Immature natural killer cell (primary cell): ENCODE measurements around the gene TUSC1. TPM values are rescaled to one million over a fixed set of nuclear protein-coding genes. Genes with fewer than 3 reads are reported as not detected.
"Not testable (repeated sequence)": the region's sequence is repeated elsewhere in the genome, so short reads cannot be mapped to it uniquely, and the experiment has no call there.

Experiments used
- DNase-seq, 3 donors: peaks; one replicate each; pipeline ENCODE4 v3.0.0; 2022; ENCODE audit warnings: mixed read lengths in 1 of 3
- H3K27ac Mint-ChIP-seq, 6 donors: one replicate each; pipeline ENCODE4 v1.8.0; 2020; ENCODE audit warnings: mixed read lengths in 6 of 6, mild to moderate bottlenecking in 5 of 6, inconsistent platforms in 4 of 6, moderate library complexity in 3 of 6
- H3K27me3 Mint-ChIP-seq, 3 donors: one replicate each; pipeline ENCODE4 v1.8.0; 2020 to 2021; ENCODE audit warnings: low read depth in 3 of 3, mild to moderate bottlenecking in 3 of 3, mixed read lengths in 3 of 3, moderate library complexity in 3 of 3, inconsistent platforms in 1 of 3
- H3K36me3 Mint-ChIP-seq, 3 donors: one replicate each; pipeline ENCODE4 v1.8.0; 2020; ENCODE audit warnings: mixed read lengths in 3 of 3, inconsistent platforms in 2 of 3, mild to moderate bottlenecking in 2 of 3
- H3K4me1 Mint-ChIP-seq, 2 donors: one replicate each; pipeline ENCODE4 v1.8.0; 2020; ENCODE audit warnings: inconsistent platforms in 2 of 2, mild to moderate bottlenecking in 2 of 2, mixed read lengths in 2 of 2, moderate library complexity in 1 of 2
- H3K4me3 Mint-ChIP-seq, 5 donors: one replicate each; pipeline ENCODE4 v1.8.0; 2020; ENCODE audit warnings: mild to moderate bottlenecking in 5 of 5, mixed read lengths in 5 of 5, inconsistent platforms in 3 of 5, moderate library complexity in 3 of 5
- H3K9me3 Mint-ChIP-seq, 6 donors: one replicate each; pipeline ENCODE4 v1.8.0; 2020; ENCODE audit warnings: mild to moderate bottlenecking in 6 of 6, mixed read lengths in 6 of 6, inconsistent platforms in 4 of 6, moderate library complexity in 3 of 6
- polyA plus RNA-seq, 3 donors: library from polyadenylated mRNA; unstranded; fragments of 300-500 nt; fragmentation: Illumina TruSeq; gene quantifications; one replicate each; pipeline ENCODE4 v1.2.3, GENCODE V29; 2021

TUSC1 gene
- polyA plus RNA-seq, result 1 to 10 TPM in 2 of 3 donors, under 1 TPM in 1; 0.63 to 1.6 (median 1.1) TPM

DNA sequence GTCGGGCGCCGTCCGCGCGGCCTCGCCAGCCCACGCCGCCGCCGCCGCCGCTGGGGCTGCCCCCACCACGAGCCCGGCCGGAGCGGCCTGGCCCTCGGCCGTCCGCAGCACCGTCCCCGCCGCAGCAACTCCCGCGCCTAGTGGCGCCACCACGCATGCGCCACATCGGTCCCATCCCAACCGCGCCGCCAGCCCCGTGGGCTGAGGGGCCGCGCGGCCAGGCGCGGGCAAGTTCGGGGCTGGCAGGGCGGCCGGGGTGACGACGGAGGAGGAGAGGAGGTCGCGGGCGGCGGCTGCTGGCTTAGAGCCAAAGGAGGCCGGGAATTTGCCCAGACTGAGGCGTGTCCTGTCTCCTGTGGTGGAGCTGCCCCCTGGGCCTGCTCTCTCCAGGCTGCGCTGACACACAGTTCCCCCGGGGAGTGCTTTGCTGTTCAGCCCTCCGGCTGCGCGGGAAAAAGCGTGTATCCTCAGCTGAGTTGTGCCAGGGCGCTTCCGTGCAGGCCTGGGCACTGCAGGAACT, at the start of gene TUSC1:
TUSC1 (minus strand) TSS at position 298 of the 520 bp plus-strand sequence; CDS start at position 166, 132 bp downstream.
- Mint-ChIP-seq H3K9me3 (peaks cover 5 to 18% (median 13%) of the 10 kb centered on the region in 6 donors), H3K4me3 (peak within 1 kb of the TSS; percentile 68 to 80 (median 74)), H3K36me3 (no peaks in the 10 kb centered on the region), H3K27ac (peak within 1 kb of the TSS in 2 of 6 donors; percentile 19 to 22), H3K27me3 (peaks cover 0 to 3% (median 1%) of the 10 kb centered on the region in 3 donors), H3K4me1 (peaks cover 12 to 16% of the 10 kb centered on the region in 2 donors)
- DNase-seq, result peak in 2 of 3 donors; percentile 41

- H3K27ac Mint-ChIP-seq, result no peak overlapping the region
- H3K4me3 Mint-ChIP-seq, result no peak overlapping the region
- DNase-seq, result no peak
- peaks cover 11 to 37% (median 19%) of the 10 kb centered on the region in 6 donors for H3K9me3 Mint-ChIP-seq
- H3K36me3 Mint-ChIP-seq, result no peaks in the 10 kb centered on the region
- no peaks in the 10 kb centered on the region for H3K4me1 Mint-ChIP-seq
- no peaks in the 10 kb centered on the region for H3K27me3 Mint-ChIP-seq
These were observed 48.7 kb upstream of the TUSC1 start for GRCh38 chr9:25726871-25727410.

GRCh38 chr9:25724424-25724823, 46.2 kb upstream of the TUSC1 start:
- no peak overlapping the region for H3K27ac Mint-ChIP-seq
- no peak overlapping the region for H3K4me3 Mint-ChIP-seq
- H3K36me3 Mint-ChIP-seq, result no peaks in the 10 kb centered on the region
- H3K9me3 Mint-ChIP-seq, result peaks cover 3 to 38% (median 10%) of the 10 kb centered on the region in 6 donors
- no peaks in the 10 kb centered on the region for H3K4me1 Mint-ChIP-seq
- no peaks in the 10 kb centered on the region for H3K27me3 Mint-ChIP-seq
- DNase-seq, result no peak

DNA sequence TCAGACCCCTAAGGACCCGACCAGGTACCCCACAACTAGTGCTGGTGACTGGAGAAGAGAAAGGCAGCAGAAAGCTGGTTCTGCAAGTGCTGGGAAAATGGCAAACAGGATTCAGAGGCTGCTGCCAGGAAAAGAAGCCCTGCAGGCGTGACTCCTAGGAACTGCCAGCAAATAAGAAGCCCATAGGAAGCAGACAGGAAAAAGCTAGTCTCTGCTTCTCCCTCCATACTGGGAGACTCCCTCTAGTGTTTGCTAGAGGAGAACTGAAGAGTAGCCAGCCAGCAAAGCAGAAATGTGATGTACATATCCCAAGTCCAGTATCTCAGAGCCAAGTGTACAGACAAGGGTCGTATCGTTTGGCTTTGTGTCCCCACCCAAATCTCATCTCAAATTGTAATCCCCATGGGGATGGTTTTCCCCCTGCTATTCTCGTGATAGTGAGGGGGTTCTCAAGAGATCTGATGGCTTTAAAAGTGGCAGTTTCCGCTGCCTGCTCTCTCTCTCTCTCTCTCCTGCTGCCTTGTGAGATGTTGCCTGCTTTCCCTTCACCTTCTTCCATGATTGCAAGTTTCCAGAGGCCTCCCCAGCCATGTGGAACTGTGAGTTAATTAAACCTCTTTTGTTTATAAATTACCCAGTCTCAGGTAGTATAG, 38.1 kb upstream of the TUSC1 start:
- DNase-seq, result no peak
- Mint-ChIP-seq H3K27me3 (peaks cover 0 to 2% (median 0%) of the 10 kb centered on the region in 3 donors), H3K4me3 (no peak overlapping the region), H3K9me3 (peaks cover 3 to 48% (median 17%) of the 10 kb centered on the region in 6 donors), H3K4me1 (no peaks in the 10 kb centered on the region), H3K36me3 (no peaks in the 10 kb centered on the region), H3K27ac (no peak overlapping the region)

- H3K27me3 Mint-ChIP-seq, result no peaks in the 10 kb centered on the region
- H3K4me3 Mint-ChIP-seq, result no peak overlapping the region
- no peak for DNase-seq
- H3K36me3 Mint-ChIP-seq, result no peaks in the 10 kb centered on the region
- H3K4me1 Mint-ChIP-seq, result no peaks in the 10 kb centered on the region
- peaks cover 0 to 10% (median 7%) of the 10 kb centered on the region in 6 donors for H3K9me3 Mint-ChIP-seq
- no peak overlapping the region for H3K27ac Mint-ChIP-seq
These were observed 31.7 kb upstream of the TUSC1 start for GRCh38 chr9:25709941-25710340.

- Mint-ChIP-seq H3K36me3 (no peaks in the 10 kb centered on the region), H3K9me3 (peaks cover 5 to 26% (median 8%) of the 10 kb centered on the region in 6 donors), H3K27ac (no peak overlapping the region), H3K4me1 (no peaks in the 10 kb centered on the region), H3K4me3 (no peak overlapping the region), H3K27me3 (no peaks in the 10 kb centered on the region)
- no peak for DNase-seq
These were observed 26.6 kb upstream of the TUSC1 start for GRCh38 chr9:25704800-25705199.

GRCh38 chr9:25703701-25704357, 25.6 kb upstream of the TUSC1 start:
- Mint-ChIP-seq H3K27ac (no peak overlapping the region), H3K36me3 (no peaks in the 10 kb centered on the region), H3K4me1 (no peaks in the 10 kb centered on the region), H3K27me3 (no peaks in the 10 kb centered on the region), H3K9me3 (peaks cover 2 to 21% (median 7%) of the 10 kb centered on the region in 6 donors), H3K4me3 (no peak overlapping the region)
- DNase-seq, result no peak

GRCh38 chr9:25702536-25702935, 24.3 kb upstream of the TUSC1 start:
- Mint-ChIP-seq H3K4me1 (no peaks in the 10 kb centered on the region), H3K9me3 (peaks cover 2 to 21% (median 8%) of the 10 kb centered on the region in 6 donors), H3K27me3 (no peaks in the 10 kb centered on the region), H3K4me3 (no peak overlapping the region), H3K36me3 (no peaks in the 10 kb centered on the region), H3K27ac (no peak overlapping the region)
- DNase-seq, result no peak

- H3K4me3 Mint-ChIP-seq, H3K36me3 Mint-ChIP-seq, DNase-seq, H3K27ac Mint-ChIP-seq, H3K4me1 Mint-ChIP-seq, H3K27me3 Mint-ChIP-seq: not testable (repeated sequence)
- peaks cover 6 to 29% (median 10%) of the 10 kb centered on the region in 6 donors for H3K9me3 Mint-ChIP-seq
These were observed 22.7 kb upstream of the TUSC1 start for GRCh38 chr9:25700899-25701298.

GRCh38 chr9:25700430-25700829, 22.2 kb upstream of the TUSC1 start:
- Mint-ChIP-seq H3K9me3 (peaks cover 6 to 29% (median 9%) of the 10 kb centered on the region in 6 donors), H3K4me3 (no peak overlapping the region), H3K27ac (no peak overlapping the region), H3K4me1 (no peaks in the 10 kb centered on the region), H3K27me3 (no peaks in the 10 kb centered on the region), H3K36me3 (no peaks in the 10 kb centered on the region)
- no peak for DNase-seq

- H3K9me3 Mint-ChIP-seq, result peaks cover 3 to 25% (median 16%) of the 10 kb centered on the region in 6 donors
- no peak overlapping the region for H3K27ac Mint-ChIP-seq
- no peak for DNase-seq
- peaks cover 0 to 1% (median 0%) of the 10 kb centered on the region in 3 donors for H3K27me3 Mint-ChIP-seq
- H3K36me3 Mint-ChIP-seq, result peaks cover 0 to 4% (median 0%) of the 10 kb centered on the region in 3 donors
- peaks cover 0 to 5% of the 10 kb centered on the region in 2 donors for H3K4me1 Mint-ChIP-seq
- no peak overlapping the region for H3K4me3 Mint-ChIP-seq
These were observed 13.5 kb upstream of the TUSC1 start for GRCh38 chr9:25691786-25692185.

GRCh38 chr9:25684321-25684720, 6.1 kb upstream of the TUSC1 start:
- Mint-ChIP-seq H3K4me3 (peak overlapping the region in 1 of 5 donors; percentile 42), H3K9me3 (peaks cover 5 to 17% (median 14%) of the 10 kb centered on the region in 6 donors), H3K36me3 (no peaks in the 10 kb centered on the region)

DNA sequence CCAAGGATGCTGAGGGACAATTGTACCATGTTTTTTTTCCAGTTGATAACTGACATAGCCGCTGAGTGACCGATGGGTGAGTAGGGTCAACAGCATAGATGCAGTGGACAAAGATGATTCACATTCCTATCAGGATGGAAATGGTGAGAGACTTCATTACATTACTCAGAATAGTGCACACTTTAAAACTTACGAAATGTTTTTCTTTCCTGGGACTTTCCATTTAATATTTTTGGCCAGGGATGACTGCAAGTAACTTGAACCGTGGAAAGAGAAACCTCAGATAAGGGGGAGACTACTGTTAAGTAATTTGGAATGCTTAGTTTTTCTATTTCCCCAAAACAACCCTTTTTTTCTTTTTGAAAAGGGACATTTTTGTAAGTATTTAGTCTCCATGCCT, 3.0 kb upstream of the TUSC1 start:
- no peaks in the 10 kb centered on the region for H3K36me3 Mint-ChIP-seq
- peaks cover 11 to 19% (median 14%) of the 10 kb centered on the region in 6 donors for H3K9me3 Mint-ChIP-seq
- DNase-seq, result no peak
- H3K27ac Mint-ChIP-seq, result no peak overlapping the region
- H3K27me3 Mint-ChIP-seq, result peaks cover 0 to 6% (median 1%) of the 10 kb centered on the region in 3 donors
- no peak overlapping the region for H3K4me3 Mint-ChIP-seq
- peaks cover 13 to 26% of the 10 kb centered on the region in 2 donors for H3K4me1 Mint-ChIP-seq

More at GRCh38 chr9:25684321-25684720, 6.1 kb upstream of the TUSC1 start:
- Mint-ChIP-seq H3K27me3 (peaks cover 0 to 4% (median 1%) of the 10 kb centered on the region in 3 donors), H3K4me1 (peaks cover 9 to 10% of the 10 kb centered on the region in 2 donors), H3K27ac (no peak overlapping the region)
- DNase-seq, result no peak
